AG10803 (cell line): ENCODE data around the gene PAM.
"Not testable (repeated sequence)": the region's sequence is repeated elsewhere in the genome, so short reads cannot be mapped to it uniquely, and the experiment has no call there.

ENCODE experiments used
- DNase-seq: peaks from one replicate; pipeline ENCODE4 v3.0.0; 2010; ENCODE audit warnings: low read depth
- H3K4me3 ChIP-seq: 2 replicates; pipeline ENCODE4 v1.5.1; 2011; ENCODE audit warnings: mild to moderate bottlenecking, low read length, control low read depth
- CTCF ChIP-seq: conservative IDR thresholded peaks from 2 replicates; pipeline ENCODE4 v1.5.1; 2011; ENCODE audit warnings: mild to moderate bottlenecking, low read length, control low read depth, inconsistent platforms

PAM gene

GRCh38 chr5:103033696-103034095 lies 278.6 kb downstream of the PAM start:
- no peak overlapping the region for H3K4me3 ChIP-seq
- no peak for TF ChIP-seq CTCF
- DNase-seq: no peak

- H3K4me3 ChIP-seq: no peak overlapping the region
- no peak for DNase-seq
- no peak for TF ChIP-seq CTCF
Measured at GRCh38 chr5:103034662-103035392, 279.7 kb downstream of the PAM start.

- peak; percentile 21 for DNase-seq
- TF ChIP-seq CTCF: no peak
- H3K4me3 ChIP-seq: no peak overlapping the region
Measured at GRCh38 chr5:103035701-103036100, 280.6 kb downstream of the PAM start.

GRCh38 chr5:103036601-103037000 lies 281.5 kb downstream of the PAM start:
- TF ChIP-seq CTCF: no peak
- no peak overlapping the region for H3K4me3 ChIP-seq
- DNase-seq: peak; percentile 30

- no peak overlapping the region for H3K4me3 ChIP-seq
- no peak for TF ChIP-seq CTCF
Measured at GRCh38 chr5:103037673-103038455, 282.8 kb downstream of the PAM start.

GRCh38 chr5:103041071-103041676 lies 286.1 kb downstream of the PAM start:
- peak; percentile 49 for DNase-seq

More at GRCh38 chr5:103037673-103038455, 282.8 kb downstream of the PAM start:
- no peak for DNase-seq

GRCh38 chr5:103046706-103047105 lies 291.6 kb downstream of the PAM start:
- DNase-seq, H3K4me3 ChIP-seq: not testable (repeated sequence)

More at GRCh38 chr5:103041071-103041676, 286.1 kb downstream of the PAM start:
- no peak overlapping the region for H3K4me3 ChIP-seq
- peak; percentile 68 for TF ChIP-seq CTCF
